Lung (tissue), 12 donors: ENCODE results near the gene TOMM40L. TPM values are rescaled to one million over a fixed set of nuclear protein-coding genes. Genes with fewer than 3 reads are reported as not detected.

Experiments
- ATAC-seq: fragments of 200-7000 bp; cut with Tn5 transposase; one replicate; pipeline ENCODE4 v1.9.1; 2020; ENCODE audit warnings: moderate number of reproducible peaks; ENCODE audit not compliant: insufficient read depth, low FRiP score
- DNase-seq, 3 donors: peaks; one replicate each; pipeline ENCODE4 v3.0.0-alpha.2; 2013 to 2017
- H3K27ac ChIP-seq, 2 donors: one replicate each; pipeline ENCODE4 v1.5.1; 2013; ENCODE audit warnings: mild to moderate bottlenecking in 2 of 2, moderate library complexity in 2 of 2, control low read depth in 1 of 2, inconsistent platforms in 1 of 2, low read depth in 1 of 2, low read length in 1 of 2
- H3K27me3 ChIP-seq, 3 donors: one replicate each; pipeline ENCODE4 v1.5.1; 2013; ENCODE audit warnings: low read length in 2 of 3; ENCODE audit not compliant: control insufficient read depth in 3 of 3, insufficient read depth in 3 of 3
- H3K36me3 ChIP-seq, 4 donors: one replicate each; pipeline ENCODE4 v1.5.1; 2013; ENCODE audit warnings: low read length in 4 of 4, mild to moderate bottlenecking in 1 of 4, moderate library complexity in 1 of 4; ENCODE audit not compliant: control insufficient read depth in 4 of 4, insufficient read depth in 4 of 4
- H3K4me1 ChIP-seq, 5 donors: one replicate each; pipeline ENCODE4 v1.5.1; 2013; ENCODE audit warnings: low read length in 5 of 5, mild to moderate bottlenecking in 2 of 5, moderate library complexity in 1 of 5; ENCODE audit not compliant: control insufficient read depth in 5 of 5, insufficient read depth in 5 of 5
- H3K4me3 ChIP-seq: one replicate; pipeline ENCODE4 v1.5.1; 2013; ENCODE audit warnings: mild to moderate bottlenecking, control low read depth, moderate library complexity
- H3K9ac ChIP-seq, 2 donors: one replicate each; pipeline ENCODE4 v1.5.1; 2013; ENCODE audit warnings: low read length in 2 of 2, control low read depth in 1 of 2; ENCODE audit not compliant: insufficient read depth in 1 of 2
- H3K9me3 ChIP-seq, 4 donors: one replicate each; pipeline ENCODE4 v1.5.1; 2013; ENCODE audit warnings: low read length in 3 of 4, mild to moderate bottlenecking in 1 of 4, moderate library complexity in 1 of 4; ENCODE audit not compliant: control insufficient read depth in 4 of 4, insufficient read depth in 3 of 4
- CTCF ChIP-seq: IDR thresholded peaks from 2 replicates; pipeline ENCODE4 v1.5.1; 2012; ENCODE audit warnings: mild to moderate bottlenecking; ENCODE audit errors: control extremely low read depth, extremely low read depth
- WGBS, 2 donors: extraction: QIAGEN DNeasy Blood & Tissue Kit; methylation state at CpG; one replicate each; pipeline ENCODE4 v1.1.7; 2013; 5-methylcytosine and 5-hydroxymethylcytosine counted together
- polyA plus RNA-seq, 2 donors: library from polyadenylated mRNA; stranded (reverse); fragments of 200-250 nt; gene quantifications; one replicate each; pipeline ENCODE4 v1.2.1, GENCODE V29; 2013
- total RNA-seq, 2 donors: library from RNA; depleted of rRNA in 1 of 2; stranded (reverse); fragments of >200 nt in 1 of 2; gene quantifications; one replicate each; pipeline ENCODE4 v1.2.1, GENCODE V29; 2014 to 2021
- donor health status: control.
- donor health status: control.
- donor health status: Bipolar disorder and iron deficiency.
- donor health status: healthy.
- donor health status: DM: yes; HTN: yes; CAD: no.

Gene TOMM40L
- total and polyA plus RNA-seq, 4 donors = 4.9 to 13.0 (median 9.0) TPM

GRCh38 chr1:161260376-161261260, 34.8 kb downstream of the TOMM40L start:
- Histone ChIP-seq H3K9ac (no peak overlapping the region), H3K27ac (no peak overlapping the region), H3K36me3 (no peaks in the 10 kb centered on the region), H3K4me1 (peaks cover 0 to 5% (median 0%) of the 10 kb centered on the region in 5 donors), H3K4me3 (no peak overlapping the region), H3K27me3 (peaks cover 0 to 23% (median 21%) of the 10 kb centered on the region in 3 donors), H3K9me3 (peaks cover 0 to 10% (median 2%) of the 10 kb centered on the region in 4 donors)
- no peak for TF ChIP-seq CTCF
- ATAC-seq = no peak
- no peak for DNase-seq
- WGBS, 2 donors = 48 to 65% methylated on average over 9 of the region's 9 CpGs

GRCh38 chr1:161261261-161262235, 35.7 kb downstream of the TOMM40L start:
- no peaks in the 10 kb centered on the region for H3K36me3 ChIP-seq
- no peak for TF ChIP-seq CTCF
- H3K9me3 ChIP-seq = peaks cover 0 to 10% (median 2%) of the 10 kb centered on the region in 4 donors
- peaks cover 0 to 23% (median 21%) of the 10 kb centered on the region in 3 donors for H3K27me3 ChIP-seq
- DNase-seq (no peak), ATAC-seq (no peak)
- H3K27ac ChIP-seq = no peak overlapping the region
- H3K9ac ChIP-seq = no peak overlapping the region
- peaks cover 0 to 5% (median 0%) of the 10 kb centered on the region in 5 donors for H3K4me1 ChIP-seq
- 79 to 87% methylated on average over 12 of the region's 12 CpGs for WGBS, 2 donors
- no peak overlapping the region for H3K4me3 ChIP-seq

- no peak for ATAC-seq
- 82% methylated on average over 5 of the region's 5 CpGs for WGBS, 2 donors
- no peaks in the 10 kb centered on the region for H3K36me3 ChIP-seq
- no peak overlapping the region for H3K27ac ChIP-seq
- peaks cover 0 to 3% (median 0%) of the 10 kb centered on the region in 5 donors for H3K4me1 ChIP-seq
- no peaks in the 10 kb centered on the region for H3K9me3 ChIP-seq
- DNase-seq = no peak
- no peak for TF ChIP-seq CTCF
- H3K4me3 ChIP-seq = no peak overlapping the region
- peaks cover 0 to 7% (median 2%) of the 10 kb centered on the region in 3 donors for H3K27me3 ChIP-seq
- H3K9ac ChIP-seq = no peak overlapping the region
These were observed 39.4 kb downstream of the TOMM40L start for GRCh38 chr1:161265305-161265704.
